Spleen (tissue), 7 donors: ENCODE results near the gene UCN2.

Source experiments
- CTCF ChIP-seq, 11 experiments: fragments of 200-600 bp in 7 of 11; fragments of 450-650 bp in 4 of 11; sonication (generic) in 4 of 11; IDR thresholded peaks in 8 of 11; conservative IDR thresholded peaks in 3 of 11; 1 replicate in 7 of 11; 2 replicates in 4 of 11; pipeline versions ENCODE4 v1.4.0 to v1.8.0; 2016 to 2021; ENCODE audit warnings: antibody characterized with exemption in 11 of 11, inconsistent platforms in 4 of 11, mild to moderate bottlenecking in 1 of 11
- POLR2A ChIP-seq, 3 donors: fragments of 450-650 bp; IDR thresholded peaks; one replicate each; pipeline ENCODE4 v1.5.1; 2017; ENCODE audit warnings: antibody characterized with exemption in 3 of 3, mild to moderate bottlenecking in 1 of 3
- POLR2AphosphoS5 ChIP-seq, 3 donors: sonication (generic); formaldehyde crosslinking; IDR thresholded peaks; one replicate each; pipeline ENCODE4 v1.5.1; 2017; ENCODE audit warnings: antibody characterized with exemption in 3 of 3
- donor health status: DM: no; HTN: no; CAD: no; lungs with moderate emphysema.
- donor health status: DM: no; HTN: no; CAD: no.
- donor health status: DM: no; HTN: no; CAD: no.

- TF ChIP-seq CTCF (IDR thresholded peaks at IDR 0.05 in 8 of 11, conservative IDR thresholded peaks at IDR 0.05 in 3 of 11) (no peak), POLR2AphosphoS5 (IDR thresholded peaks at IDR 0.05) (no peak), POLR2A (IDR thresholded peaks at IDR 0.05) (no peak)
Measured at GRCh38 chr3:48516571-48516970, 47.0 kb downstream of the UCN2 start.
